Left ventricle myocardium inferior (tissue), 1 donor: ENCODE data around the gene RHOBTB1. TPM values are rescaled to one million over a fixed set of nuclear protein-coding genes. Genes with fewer than 3 reads are reported as not detected.
A peak's percentile ranks its signal among the peaks of the same experiment; 100 is the strongest.

Experiments
- DNase-seq: peaks from one replicate; pipeline ENCODE4 v3.0.0-alpha.2; 2020
- H3K27ac ChIP-seq: fragments of 200-600 bp; replicated peaks from 2 replicates; pipeline ENCODE4 v1.8.0; 2021
- H3K27me3 ChIP-seq: fragments of 200-600 bp; 2 replicates; pipeline ENCODE4 v1.8.0; 2021; ENCODE audit warnings: low read depth
- H3K36me3 ChIP-seq: fragments of 200-600 bp; 2 replicates; pipeline ENCODE4 v1.8.0; 2021
- H3K4me1 ChIP-seq: fragments of 200-600 bp; 2 replicates; pipeline ENCODE4 v1.8.0; 2021
- H3K4me3 ChIP-seq: fragments of 200-600 bp; 2 replicates; pipeline ENCODE4 v1.8.0; 2021; ENCODE audit warnings: mild to moderate bottlenecking, moderate library complexity
- H3K9me3 ChIP-seq: fragments of 200-600 bp; replicated peaks from 2 replicates; pipeline ENCODE4 v1.8.0; 2021
- CTCF ChIP-seq: fragments of 200-600 bp; IDR thresholded peaks from 2 replicates; pipeline ENCODE4 v1.8.0; 2021; ENCODE audit warnings: antibody characterized with exemption, mild to moderate bottlenecking, borderline replicate concordance
- intact Hi-C: fragments of 100-400 bp; cut with micrococcal nuclease; formaldehyde crosslinking; loops from one replicate; pipeline ENCODE4 v1.11.0; 2022
- total RNA-seq: library from RNA; stranded (reverse); fragmentation: NEBNext Ultra II Directional; extraction: Animal tissue kit (Norgen Biotek cat#: 25700); gene quantifications from one replicate; pipeline ENCODE4 v1.2.1, GENCODE V29; 2021
- donor health status: DM: no; HTN: yes; CAD: no; lungs with severe emphysema.

Gene RHOBTB1
- total RNA-seq, 1 donor from 2014 or later: 16.6 TPM

GRCh38 chr10:60963441-60964256 lies 19.7 kb upstream of the RHOBTB1 start:
- intact Hi-C loops: loop anchor here (5.0 kb wide), 2 partner anchors 81 to 146 kb away; no protein-coding TSS in a partner anchor
- DNase-seq: no peak

GRCh38 chr10:60962946-60963345 lies 19.0 kb upstream of the RHOBTB1 start:
- intact Hi-C loops: loop anchor here (5.0 kb wide), 2 partner anchors 81 to 146 kb away; no protein-coding TSS in a partner anchor
- no peak overlapping the region for H3K4me3 ChIP-seq
- no peaks in the 10 kb centered on the region for H3K9me3 ChIP-seq
- TF ChIP-seq CTCF: no peak
- no peaks in the 10 kb centered on the region for H3K27me3 ChIP-seq
- H3K27ac ChIP-seq: no peak overlapping the region
- H3K36me3 ChIP-seq: no peaks in the 10 kb centered on the region
- H3K4me1 ChIP-seq: peaks cover 14% of the 10 kb centered on the region
- DNase-seq: no peak

More at GRCh38 chr10:60963441-60964256, 19.7 kb upstream of the RHOBTB1 start:
- H3K4me1 ChIP-seq: peaks cover 14% of the 10 kb centered on the region
- H3K27ac ChIP-seq: peak overlapping the region; percentile 51
- H3K9me3 ChIP-seq: no peaks in the 10 kb centered on the region
- no peak overlapping the region for H3K4me3 ChIP-seq
- H3K27me3 ChIP-seq: no peaks in the 10 kb centered on the region
- H3K36me3 ChIP-seq: no peaks in the 10 kb centered on the region
- no peak for TF ChIP-seq CTCF

GRCh38 chr10:60960913-60961312 lies 16.9 kb upstream of the RHOBTB1 start:
- intact Hi-C loops: loop anchor here (5.0 kb wide), 2 partner anchors 79 to 144 kb away; no protein-coding TSS in a partner anchor
- Histone ChIP-seq H3K27ac (no peak overlapping the region), H3K36me3 (no peaks in the 10 kb centered on the region), H3K4me3 (no peak overlapping the region), H3K27me3 (no peaks in the 10 kb centered on the region), H3K4me1 (peaks cover 14% of the 10 kb centered on the region), H3K9me3 (no peaks in the 10 kb centered on the region)
- TF ChIP-seq CTCF: no peak
- DNase-seq: no peak

- Histone ChIP-seq H3K36me3 (no peaks in the 10 kb centered on the region), H3K27me3 (no peaks in the 10 kb centered on the region), H3K27ac (no peak overlapping the region), H3K4me3 (no peak overlapping the region), H3K9me3 (no peaks in the 10 kb centered on the region), H3K4me1 (peaks cover 14% of the 10 kb centered on the region)
- DNase-seq: no peak
- TF ChIP-seq CTCF: no peak
- intact Hi-C loops: loop anchor here (5.0 kb wide), 2 partner anchors 78 to 143 kb away; no protein-coding TSS in a partner anchor
These were observed 16.0 kb upstream of the RHOBTB1 start for GRCh38 chr10:60960031-60960430.

- no peaks in the 10 kb centered on the region for H3K9me3 ChIP-seq
- peaks cover 11% of the 10 kb centered on the region for H3K4me1 ChIP-seq
- no peak overlapping the region for H3K27ac ChIP-seq
- TF ChIP-seq CTCF: no peak
- no peaks in the 10 kb centered on the region for H3K36me3 ChIP-seq
- intact Hi-C loops: no loop called here
- no peak overlapping the region for H3K4me3 ChIP-seq
- no peak for DNase-seq
- no peaks in the 10 kb centered on the region for H3K27me3 ChIP-seq
These were observed 15.1 kb upstream of the RHOBTB1 start for GRCh38 chr10:60958892-60959601.
